Spleen (tissue), 11 donors: ENCODE measurements around the gene ARSG. TPM values are rescaled to one million over a fixed set of nuclear protein-coding genes. Genes with fewer than 3 reads are reported as not detected.
A peak's percentile ranks its signal among the peaks of the same experiment; 100 is the strongest.
"Not testable (repeated sequence)": the region's sequence is repeated elsewhere in the genome, so short reads cannot be mapped to it uniquely, and the experiment has no call there.

Experiments
- DNase-seq: peaks from one replicate; pipeline ENCODE4 v3.0.0-alpha.2; 2020
- H3K27ac ChIP-seq, 8 donors: fragments of 200-600 bp; sonication (generic) in 7 of 8; 1 replicate in 4 of 8; 2 replicates in 4 of 8; pipeline versions ENCODE4 v1.5.0 to v1.8.0; 2016 to 2021; ENCODE audit warnings: inconsistent platforms in 4 of 8, mild to moderate bottlenecking in 4 of 8, moderate library complexity in 1 of 8
- H3K27me3 ChIP-seq, 7 donors: fragments of 200-600 bp; sonication (generic) in 6 of 7; replicated peaks in 1 of 7; 1 replicate in 4 of 7; 2 replicates in 3 of 7; pipeline versions ENCODE4 v1.5.0 to v1.8.0; 2016 to 2021; ENCODE audit warnings: inconsistent platforms in 3 of 7, mild to moderate bottlenecking in 1 of 7
- H3K36me3 ChIP-seq, 6 donors: fragments of 200-600 bp; sonication (generic) in 5 of 6; 1 replicate in 4 of 6; 2 replicates in 2 of 6; pipeline versions ENCODE4 v1.5.0 to v1.8.0; 2016 to 2021; ENCODE audit warnings: inconsistent platforms in 2 of 6
- H3K4me1 ChIP-seq, 6 donors: fragments of 200-600 bp; sonication (generic) in 5 of 6; 1 replicate in 3 of 6; 2 replicates in 3 of 6; pipeline versions ENCODE4 v1.5.0 to v1.8.0; 2016 to 2021; ENCODE audit warnings: inconsistent platforms in 3 of 6
- H3K4me3 ChIP-seq, 8 donors: fragments of 200-600 bp; sonication (generic) in 7 of 8; 1 replicate in 4 of 8; 2 replicates in 4 of 8; pipeline versions ENCODE4 v1.5.0 to v1.8.0; 2016 to 2021; ENCODE audit warnings: inconsistent platforms in 4 of 8, mild to moderate bottlenecking in 4 of 8, moderate library complexity in 2 of 8
- H3K9me3 ChIP-seq, 8 donors: fragments of 200-600 bp; sonication (generic) in 7 of 8; 1 replicate in 4 of 8; 2 replicates in 4 of 8; pipeline versions ENCODE4 v1.5.0 to v1.8.0; 2016 to 2021; ENCODE audit warnings: inconsistent platforms in 4 of 8
- POLR2A ChIP-seq, 3 donors: fragments of 450-650 bp; IDR thresholded peaks; one replicate each; pipeline ENCODE4 v1.5.1; 2017; ENCODE audit warnings: antibody characterized with exemption in 3 of 3, mild to moderate bottlenecking in 1 of 3
- POLR2AphosphoS5 ChIP-seq, 3 donors: sonication (generic); formaldehyde crosslinking; IDR thresholded peaks; one replicate each; pipeline ENCODE4 v1.5.1; 2017; ENCODE audit warnings: antibody characterized with exemption in 3 of 3
- WGBS, 5 donors: extraction: QIAGEN DNeasy Blood & Tissue Kit in 3 of 5; methylation state at CpG; one replicate each; pipeline versions ENCODE4 v1.1.5 to v1.1.7; 2013 to 2018; 5-methylcytosine and 5-hydroxymethylcytosine counted together
- intact Hi-C: fragments of 100-400 bp; cut with DNase I; formaldehyde crosslinking; loops from one replicate; pipeline ENCODE4 v1.15.0; 2023; ENCODE audit warnings: low total_unique reads
- polyA plus RNA-seq, 3 donors: library from polyadenylated mRNA; stranded (reverse); fragments of 200-250 nt; gene quantifications; one replicate each; pipeline ENCODE4 v1.2.1, GENCODE V29; 2013
- total RNA-seq, 7 donors: library from RNA; depleted of rRNA in 3 of 7; stranded (reverse); fragments of >200 nt in 3 of 7; fragmentation: NEBNext Ultra II Directional in 4 of 7; extraction: Animal tissue kit (Norgen Biotek cat#: 25700) in 4 of 7; gene quantifications; one replicate each; pipeline versions ENCODE4 v1.1.0 to v1.2.1, GENCODE V29; 2016 to 2021
- TF ChIP-seq, protein P1 (sequence below), 11 experiments: fragments of 200-600 bp in 7 of 11; fragments of 450-650 bp in 4 of 11; sonication (generic) in 4 of 11; IDR thresholded peaks in 8 of 11; conservative IDR thresholded peaks in 3 of 11; 1 replicate in 7 of 11; 2 replicates in 4 of 11; pipeline versions ENCODE4 v1.4.0 to v1.8.0; 2016 to 2021; ENCODE audit warnings: antibody characterized with exemption in 11 of 11, inconsistent platforms in 4 of 11, mild to moderate bottlenecking in 1 of 11
- donor health status: healthy with polysubstance abuse.
- donor health status: DM: no; HTN: no; CAD: no; lungs with moderate emphysema.
- donor health status: DM: no; HTN: no; CAD: no.
- donor health status: Bipolar disorder and iron deficiency.
- donor health status: healthy.
- donor health status: DM: no; HTN: no; CAD: no.
- donor health status: DM: yes; HTN: yes; CAD: no.

Gene ARSG
- total and polyA plus RNA-seq, 10 donors: 1.5 to 24.3 (median 14.2) TPM

DNA sequence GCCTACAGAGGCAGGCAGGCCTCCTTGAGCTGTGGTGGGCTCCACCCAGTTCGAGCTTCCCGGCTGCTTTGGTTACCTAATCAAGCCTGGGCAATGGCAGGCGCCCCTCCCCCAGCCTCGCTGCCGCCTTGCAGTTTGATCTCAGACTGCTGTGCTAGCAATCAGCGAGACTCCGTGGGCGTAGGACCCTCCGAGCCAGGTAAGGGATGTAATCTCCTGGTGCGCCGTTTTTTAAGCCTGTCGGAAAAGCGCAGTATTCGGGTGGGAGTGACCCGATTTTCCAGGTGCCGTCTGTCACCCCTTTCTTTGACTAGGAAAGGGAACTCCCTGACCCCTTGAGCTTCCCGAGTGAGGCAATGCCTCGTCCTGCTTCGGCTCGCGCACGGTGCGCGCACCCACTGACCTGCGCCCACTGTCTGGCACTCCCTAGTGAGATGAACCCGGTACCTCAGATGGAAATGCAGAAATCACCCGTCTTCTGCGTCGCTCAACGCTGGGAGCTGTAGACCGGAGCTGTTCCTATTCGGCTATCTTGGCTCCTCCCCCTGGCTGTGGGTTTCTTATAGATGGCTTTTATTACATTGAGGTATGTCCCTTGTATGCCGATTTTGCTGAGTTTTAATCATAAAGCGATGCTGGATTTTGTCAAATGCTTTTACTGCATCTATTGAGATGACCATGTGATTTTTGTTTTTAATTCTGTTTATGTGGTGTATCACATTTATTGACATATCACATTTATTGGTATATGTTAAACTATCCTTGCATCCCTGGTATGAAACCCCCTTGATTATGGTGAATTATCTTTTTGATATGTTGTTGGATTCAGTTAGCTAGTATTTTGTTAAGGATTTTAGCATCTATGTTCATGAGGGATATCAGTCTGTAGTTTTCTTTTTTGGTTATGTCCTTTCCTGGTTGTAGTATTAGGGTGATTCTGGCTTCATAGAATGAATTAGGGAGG lies 122.6 kb downstream of the ARSG start:
- H3K27me3 ChIP-seq, intact Hi-C loops, H3K36me3 ChIP-seq: not testable (repeated sequence)
- peak overlapping the region; percentile 23 to 70 (median 43) for H3K4me3 ChIP-seq
- peak overlapping the region in 7 of 8 donors; percentile 22 to 77 (median 67) for H3K27ac ChIP-seq
- WGBS, 5 donors: 4 to 21% (median 9%) methylated on average over 21 to 34 of the region's 34 CpGs
- peak; percentile 61 to 73 (median 68) for TF ChIP-seq POLR2AphosphoS5 (IDR thresholded peaks at IDR 0.05)
- peak; percentile 83 for DNase-seq
- peaks cover 0 to 13% (median 7%) of the 10 kb centered on the region in 6 donors for H3K4me1 ChIP-seq
- peaks cover 0 to 11% (median 1%) of the 10 kb centered on the region in 8 donors for H3K9me3 ChIP-seq

DNA sequence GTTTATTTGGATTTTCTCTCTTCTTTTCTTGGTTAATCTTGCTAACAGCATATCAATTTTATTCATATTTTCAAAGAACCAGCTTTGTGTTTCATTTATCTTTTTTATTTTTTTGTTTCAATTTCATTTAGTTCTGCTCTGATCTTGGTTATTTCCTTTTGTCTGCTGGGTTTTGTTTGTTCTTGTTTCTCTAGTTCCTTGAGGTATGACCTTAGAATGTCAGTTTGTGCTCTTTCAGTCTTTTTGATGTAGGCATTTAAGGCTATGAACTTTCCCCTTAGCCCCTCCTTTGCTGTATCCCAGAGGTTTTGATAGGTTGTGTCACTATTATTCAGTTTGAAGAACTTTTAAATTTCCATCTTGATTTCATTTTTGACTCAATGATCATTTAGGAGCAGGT lies 123.6 kb downstream of the ARSG start:
- H3K27ac ChIP-seq, DNase-seq, intact Hi-C loops, H3K27me3 ChIP-seq, H3K4me3 ChIP-seq: not testable (repeated sequence)
- Histone ChIP-seq H3K4me1 (peaks cover 0 to 13% (median 7%) of the 10 kb centered on the region in 6 donors), H3K36me3 (peaks cover 0 to 14% (median 4%) of the 10 kb centered on the region in 6 donors), H3K9me3 (peaks cover 0 to 11% (median 1%) of the 10 kb centered on the region in 8 donors)

DNA sequence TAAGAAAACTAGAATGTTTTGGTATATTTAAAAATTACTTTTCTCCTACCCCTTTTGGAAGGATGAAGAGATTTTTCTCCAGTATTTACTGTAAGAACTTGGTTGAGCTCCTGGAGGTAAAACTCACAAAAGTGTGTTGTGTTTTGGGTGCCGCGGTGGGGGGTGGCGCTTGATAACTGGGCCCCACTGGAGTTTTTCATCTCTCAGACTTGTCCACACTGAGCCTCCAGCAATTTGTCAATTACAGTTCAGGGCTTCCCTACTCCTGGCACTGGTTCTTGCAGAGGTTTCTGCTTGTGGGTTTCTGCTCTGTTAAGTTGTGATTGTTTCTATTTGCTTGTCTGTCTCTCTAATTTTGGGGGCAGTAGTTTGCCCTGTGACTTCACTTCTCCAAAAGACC lies 126.0 kb downstream of the ARSG start:
- DNase-seq: no peak
- 98 to 100% (median 100%) methylated on average over 3 of the region's 3 CpGs for WGBS, 5 donors

DNA sequence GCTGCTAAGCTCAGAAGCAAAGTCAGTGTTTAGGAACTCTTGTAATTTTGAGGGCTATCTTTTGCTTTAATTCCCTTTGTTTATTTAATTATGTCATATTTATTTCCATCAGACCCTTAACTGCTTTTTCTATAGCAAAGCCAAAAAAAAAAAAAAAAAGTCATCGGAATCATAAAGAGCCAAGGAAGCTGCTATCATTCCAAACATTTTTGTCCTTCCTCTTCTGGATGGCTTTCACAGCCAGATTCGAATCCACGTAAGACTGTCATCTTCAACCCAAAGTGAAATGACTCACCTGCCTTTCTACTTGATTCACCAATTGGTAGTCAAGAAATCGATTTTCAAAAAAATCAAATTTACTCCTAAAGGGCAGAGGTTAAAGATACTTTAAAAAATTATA lies 127.6 kb downstream of the ARSG start:
- DNase-seq: no peak
- TF ChIP-seq, protein P1, sequence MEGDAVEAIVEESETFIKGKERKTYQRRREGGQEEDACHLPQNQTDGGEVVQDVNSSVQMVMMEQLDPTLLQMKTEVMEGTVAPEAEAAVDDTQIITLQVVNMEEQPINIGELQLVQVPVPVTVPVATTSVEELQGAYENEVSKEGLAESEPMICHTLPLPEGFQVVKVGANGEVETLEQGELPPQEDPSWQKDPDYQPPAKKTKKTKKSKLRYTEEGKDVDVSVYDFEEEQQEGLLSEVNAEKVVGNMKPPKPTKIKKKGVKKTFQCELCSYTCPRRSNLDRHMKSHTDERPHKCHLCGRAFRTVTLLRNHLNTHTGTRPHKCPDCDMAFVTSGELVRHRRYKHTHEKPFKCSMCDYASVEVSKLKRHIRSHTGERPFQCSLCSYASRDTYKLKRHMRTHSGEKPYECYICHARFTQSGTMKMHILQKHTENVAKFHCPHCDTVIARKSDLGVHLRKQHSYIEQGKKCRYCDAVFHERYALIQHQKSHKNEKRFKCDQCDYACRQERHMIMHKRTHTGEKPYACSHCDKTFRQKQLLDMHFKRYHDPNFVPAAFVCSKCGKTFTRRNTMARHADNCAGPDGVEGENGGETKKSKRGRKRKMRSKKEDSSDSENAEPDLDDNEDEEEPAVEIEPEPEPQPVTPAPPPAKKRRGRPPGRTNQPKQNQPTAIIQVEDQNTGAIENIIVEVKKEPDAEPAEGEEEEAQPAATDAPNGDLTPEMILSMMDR (IDR thresholded peaks at IDR 0.05 in 8 of 11, conservative IDR thresholded peaks at IDR 0.05 in 3 of 11): no peak

More for the DNA sequence above, 126.0 kb downstream of the ARSG start:
- Histone ChIP-seq H3K36me3 (peaks cover 0 to 38% (median 15%) of the 10 kb centered on the region in 6 donors), H3K4me3 (no peak overlapping the region), H3K27me3 (no peaks in the 10 kb centered on the region), H3K27ac (no peak overlapping the region), H3K9me3 (peaks cover 0 to 11% (median 1%) of the 10 kb centered on the region in 8 donors), H3K4me1 (peaks cover 0 to 13% (median 7%) of the 10 kb centered on the region in 6 donors)
- intact Hi-C loops: no loop called here
- TF ChIP-seq, protein P1 (IDR thresholded peaks at IDR 0.05 in 8 of 11, conservative IDR thresholded peaks at IDR 0.05 in 3 of 11): no peak
- no peak for TF ChIP-seq POLR2A (IDR thresholded peaks at IDR 0.05)
- no peak for TF ChIP-seq POLR2AphosphoS5 (IDR thresholded peaks at IDR 0.05)

DNA sequence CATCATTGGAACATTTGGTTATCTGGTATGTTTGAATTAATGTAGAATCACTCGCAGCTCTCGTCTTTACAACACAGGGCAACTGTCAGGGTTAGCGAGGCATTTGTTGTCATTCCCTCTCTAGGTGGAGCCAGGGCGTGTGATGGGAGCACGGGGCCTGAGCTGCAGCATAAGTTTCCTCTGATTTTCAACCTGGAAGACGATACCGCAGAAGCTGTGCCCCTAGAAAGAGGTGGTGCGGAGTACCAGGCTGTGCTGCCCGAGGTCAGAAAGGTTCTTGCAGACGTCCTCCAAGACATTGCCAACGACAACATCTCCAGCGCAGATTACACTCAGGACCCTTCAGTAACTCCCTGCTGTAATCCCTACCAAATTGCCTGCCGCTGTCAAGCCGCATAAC lies 128.8 kb downstream of the ARSG start:
- intact Hi-C loops: no loop called here
- Histone ChIP-seq H3K27ac (no peak overlapping the region), H3K9me3 (peaks cover 0 to 11% (median 1%) of the 10 kb centered on the region in 8 donors), H3K4me3 (no peak overlapping the region), H3K27me3 (no peaks in the 10 kb centered on the region), H3K4me1 (peaks cover 0 to under 1% (median 0%) of the 10 kb centered on the region in 6 donors), H3K36me3 (peaks cover 0 to 66% (median 26%) of the 10 kb centered on the region in 6 donors)
- DNase-seq: no peak
- TF ChIP-seq, protein P1 (IDR thresholded peaks at IDR 0.05 in 8 of 11, conservative IDR thresholded peaks at IDR 0.05 in 3 of 11): no peak
- no peak for TF ChIP-seq POLR2AphosphoS5 (IDR thresholded peaks at IDR 0.05)
- no peak for TF ChIP-seq POLR2A (IDR thresholded peaks at IDR 0.05)
- 88 to 96% (median 94%) methylated on average over 13 to 14 of the region's 14 CpGs for WGBS, 5 donors

More for the DNA sequence above, 127.6 kb downstream of the ARSG start:
- no peak overlapping the region for H3K27ac ChIP-seq
- H3K36me3 ChIP-seq: peaks cover 0 to 54% (median 19%) of the 10 kb centered on the region in 6 donors
- peaks cover 0 to 13% (median 7%) of the 10 kb centered on the region in 6 donors for H3K4me1 ChIP-seq
- H3K4me3 ChIP-seq: no peak overlapping the region
- intact Hi-C loops: no loop called here
- peaks cover 0 to 11% (median 1%) of the 10 kb centered on the region in 8 donors for H3K9me3 ChIP-seq
- H3K27me3 ChIP-seq: no peaks in the 10 kb centered on the region
- 84 to 88% (median 86%) methylated on average over 4 of the region's 4 CpGs for WGBS, 5 donors
